ENCODE data around the gene WDR1.
A peak's percentile ranks its signal among the peaks of the same experiment; 100 is the strongest.

Gene WDR1

GRCh38 chr4:10097906-10098779 is 18.5 kb downstream of the WDR1 start:
- DNase-seq, result no peak

GRCh38 chr4:10096978-10097335 is 19.6 kb downstream of the WDR1 start:
- no peak for DNase-seq

GRCh38 chr4:10096201-10096977 is 20.2 kb downstream of the WDR1 start:
- DNase-seq, result peak; percentile 92

GRCh38 chr4:10095296-10095991 is 21.2 kb downstream of the WDR1 start:
- no peak for DNase-seq

DNA sequence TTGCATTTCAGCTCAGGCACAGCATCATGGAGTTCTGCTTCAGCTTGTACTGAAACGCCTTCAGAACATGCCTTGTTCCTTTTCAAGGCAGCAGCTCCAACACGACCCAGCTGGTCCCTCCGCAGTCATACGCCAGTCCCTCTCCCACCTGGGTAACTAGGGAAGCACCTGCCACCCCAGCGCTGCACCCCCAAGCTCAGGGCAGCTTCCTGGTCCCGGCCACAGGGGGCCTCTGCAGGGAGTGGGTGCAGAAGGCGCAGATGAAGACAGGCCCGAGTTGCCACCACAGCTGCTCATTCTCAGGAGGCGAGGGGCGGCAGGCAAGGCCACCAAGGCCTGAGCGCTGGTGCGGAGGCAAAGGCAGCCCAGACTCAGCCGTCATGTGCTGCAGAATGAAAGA is 21.8 kb downstream of the WDR1 start:
- no peak for DNase-seq

DNA sequence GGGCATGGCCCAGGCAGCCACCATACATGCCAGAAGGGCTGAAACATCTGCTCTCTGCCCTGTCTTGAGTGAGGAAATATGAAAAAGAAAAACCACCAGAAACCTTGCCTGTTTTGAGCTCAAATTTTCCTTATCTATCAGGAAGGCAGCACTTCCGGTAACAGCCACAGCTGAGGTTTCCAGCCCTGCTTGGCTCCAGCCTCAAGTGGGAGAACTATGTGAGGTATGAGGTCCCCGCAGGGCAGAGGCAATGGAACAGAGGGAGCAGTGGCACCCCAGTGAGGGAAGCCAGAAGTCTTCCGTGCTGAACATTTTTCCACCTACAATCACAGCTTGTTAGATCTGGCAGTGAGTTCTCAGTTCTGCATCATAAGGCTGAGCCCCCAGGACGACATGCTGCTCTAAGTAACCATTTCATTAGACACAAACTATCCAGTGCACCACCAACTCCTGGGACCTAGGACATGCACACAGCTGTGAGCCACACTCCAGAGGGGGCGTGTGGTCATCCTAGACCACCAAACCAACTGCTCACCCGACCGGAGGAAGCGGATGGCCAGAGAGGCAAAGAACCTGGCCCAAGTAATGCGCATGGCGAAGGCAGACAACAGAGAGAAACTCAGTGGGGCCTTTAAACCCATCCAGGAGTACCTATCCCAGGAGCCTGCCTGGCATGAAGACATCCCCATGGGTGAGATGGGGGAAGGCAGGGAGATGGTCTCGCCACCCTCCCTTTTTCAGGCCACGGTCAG is 22.6 kb downstream of the WDR1 start:
- DNase-seq, result peak; percentile 84

DNA sequence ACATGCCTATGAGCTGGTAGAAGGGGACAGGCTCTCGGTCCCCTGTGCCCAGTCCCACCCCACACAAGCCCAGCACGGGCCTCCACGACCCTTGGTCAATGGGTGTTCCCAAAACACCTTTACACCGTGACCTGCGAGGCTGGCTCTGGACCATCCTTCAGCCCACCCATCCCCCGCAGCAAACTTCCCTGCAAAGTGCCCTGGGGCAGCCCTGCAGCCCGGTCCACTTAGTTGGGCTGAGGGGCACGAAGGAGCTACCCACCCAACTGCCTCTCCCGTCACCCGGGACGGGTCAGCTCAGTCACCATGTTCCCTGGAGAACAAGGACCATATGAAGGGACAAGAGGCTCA is 23.4 kb downstream of the WDR1 start:
- no peak for DNase-seq

- no peak for DNase-seq
These were observed 23.9 kb downstream of the WDR1 start for GRCh38 chr4:10092481-10093270.

GRCh38 chr4:10091531-10092181 is 24.9 kb downstream of the WDR1 start:
- DNase-seq, result no peak

DNA sequence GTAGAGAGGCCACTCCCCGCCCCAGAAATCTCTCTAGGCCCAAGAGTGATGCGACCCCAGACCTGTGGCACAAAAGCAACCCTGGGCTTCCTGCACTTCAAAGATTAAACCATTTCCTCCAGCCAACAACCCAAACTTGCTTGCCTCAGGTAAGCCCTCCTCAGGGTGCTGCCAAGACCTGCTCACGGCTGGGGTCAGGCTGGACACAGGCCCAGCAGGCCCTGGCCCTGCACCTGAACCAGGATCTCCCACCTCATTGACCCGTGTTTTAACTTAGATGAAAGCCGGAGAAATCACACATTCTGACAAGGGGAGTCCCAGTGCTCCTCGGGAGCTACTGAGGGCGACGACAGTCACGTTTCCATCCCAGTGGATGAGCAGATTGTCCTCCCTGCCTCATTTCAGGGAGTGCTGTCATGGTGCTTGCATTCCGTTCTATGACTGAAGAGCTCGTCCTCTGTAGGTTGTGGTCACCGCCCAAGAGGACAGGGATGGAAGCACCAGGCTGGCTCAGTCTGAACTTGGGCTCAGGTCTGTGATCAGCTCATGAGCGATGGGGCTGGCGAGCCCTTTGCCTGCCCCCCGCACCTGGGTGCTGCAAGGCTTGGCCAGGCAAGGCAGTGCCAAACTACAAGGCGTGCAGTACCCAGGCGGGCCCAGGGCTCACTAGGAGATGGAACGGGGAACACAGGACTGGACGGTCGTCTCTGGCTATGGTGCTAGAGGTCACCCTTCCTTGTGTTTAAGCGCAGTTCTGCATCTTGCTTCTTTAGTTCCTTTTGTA is 25.9 kb downstream of the WDR1 start:
- no peak for DNase-seq

GRCh38 chr4:10089346-10089745 is 27.3 kb downstream of the WDR1 start:
- no peak for DNase-seq

GRCh38 chr4:10088135-10089010 is 28.2 kb downstream of the WDR1 start:
- no peak for DNase-seq

GRCh38 chr4:10087152-10087791 is 29.3 kb downstream of the WDR1 start:
- no peak for DNase-seq

- DNase-seq, result no peak
These were observed 30.0 kb downstream of the WDR1 start for GRCh38 chr4:10086506-10087120.

DNA sequence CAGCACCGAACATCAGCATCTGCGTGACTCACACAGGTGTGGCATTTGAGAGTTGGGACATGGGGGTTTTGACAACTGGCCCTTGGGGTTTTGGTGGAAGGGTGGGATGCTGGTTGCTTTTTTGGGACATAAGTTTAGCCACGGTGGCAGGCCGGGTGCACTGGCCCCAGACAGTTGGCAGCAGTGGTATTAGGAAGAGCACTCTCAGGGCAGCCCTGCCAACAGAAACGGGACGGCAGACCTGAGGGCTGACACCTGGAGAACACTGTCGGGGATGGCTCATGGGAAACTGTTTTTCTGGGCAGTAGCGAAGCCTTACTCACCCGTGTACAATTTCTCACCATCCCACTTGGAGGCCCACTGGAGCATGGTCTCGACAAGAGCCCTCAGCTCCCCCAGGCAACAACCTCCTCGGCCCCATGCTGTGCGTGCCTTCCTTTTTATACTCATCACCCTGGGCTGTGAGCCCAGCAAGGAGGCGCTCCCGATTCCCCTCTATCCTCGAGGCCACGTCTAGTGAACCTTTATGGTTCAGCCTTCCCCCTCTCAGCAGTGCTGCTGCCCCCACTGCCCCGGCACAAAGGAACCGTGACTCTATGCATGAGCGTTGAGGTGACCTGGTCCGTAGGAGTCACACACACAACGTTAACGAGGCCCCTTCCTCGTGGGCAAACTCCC is 30.6 kb downstream of the WDR1 start:
- DNase-seq, result no peak

DNA sequence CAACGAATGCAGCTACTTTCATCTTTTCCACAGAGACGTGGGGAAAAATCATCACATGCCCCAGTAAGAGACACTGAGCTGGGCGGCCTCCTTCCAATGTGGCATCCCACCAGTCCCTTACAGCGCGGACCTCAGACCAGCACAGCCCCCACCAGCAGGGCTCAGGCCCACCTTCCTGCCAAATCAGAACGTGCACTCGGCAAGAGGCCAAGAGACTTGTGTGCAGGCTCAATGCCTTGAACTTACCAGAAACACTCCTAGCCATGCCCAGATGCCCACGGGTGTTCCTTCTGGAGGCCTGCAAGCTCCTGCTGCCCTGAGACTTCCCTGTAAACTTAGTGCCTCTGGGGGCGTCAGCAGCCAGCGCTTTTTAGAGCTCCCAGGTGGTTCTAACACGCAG is 31.2 kb downstream of the WDR1 start:
- DNase-seq, result no peak

DNA sequence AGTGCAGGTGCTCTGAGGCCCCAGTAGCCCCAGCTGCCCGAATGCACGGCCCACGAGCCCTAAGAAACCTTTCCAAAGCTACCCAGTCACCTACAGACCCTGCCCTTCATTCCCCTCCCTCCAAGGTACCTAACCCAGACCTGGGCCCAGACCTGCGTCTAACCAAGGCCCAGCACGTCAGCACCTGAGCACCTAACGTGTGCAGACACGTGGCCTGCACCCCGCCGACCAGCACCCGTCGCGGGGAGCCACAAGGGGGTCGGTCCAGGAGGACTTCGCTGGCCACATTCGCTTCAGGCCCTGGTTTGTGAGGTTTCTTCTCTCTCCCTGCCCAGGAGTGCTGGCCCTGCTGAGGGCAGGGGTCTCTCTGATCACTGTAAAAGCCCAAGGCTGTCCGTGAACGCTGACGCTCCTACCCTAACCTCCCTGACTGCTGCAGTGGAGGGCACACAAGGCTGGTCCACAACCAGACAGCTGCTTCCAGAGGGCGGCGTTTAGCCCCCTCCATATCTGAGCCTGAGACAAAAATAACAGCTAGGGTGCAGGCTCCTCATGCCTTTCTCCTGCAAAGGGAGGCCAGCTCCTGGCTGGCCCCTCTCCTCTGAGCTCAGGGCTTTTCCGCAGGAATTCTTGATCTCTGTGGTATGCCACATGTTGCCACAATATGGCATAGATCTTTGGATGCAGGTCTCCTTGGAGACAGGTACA is 31.8 kb downstream of the WDR1 start:
- DNase-seq, result no peak
